Left colon (tissue), 2 donors: ENCODE data around the gene ANKRA2. TPM values are rescaled to one million over a fixed set of nuclear protein-coding genes. Genes with fewer than 3 reads are reported as not detected.
A peak's percentile ranks its signal among the peaks of the same experiment; 100 is the strongest.

ENCODE experiments used
- ATAC-seq: fragments of 200-7000 bp; cut with Tn5 transposase; one replicate; pipeline ENCODE4 v1.9.1; 2020; ENCODE audit warnings: mild to moderate bottlenecking, moderate library complexity
- DNase-seq, 2 donors: peaks; one replicate each; pipeline ENCODE4 v3.0.0-alpha.2; 2020
- intact Hi-C, 2 donors: fragments of 100-400 bp; cut with DNase I in 1 of 2; cut with micrococcal nuclease in 1 of 2; formaldehyde crosslinking; loops; one replicate each; pipeline versions ENCODE4 v1.11.2 to v1.14.0; 2022; cut with DNase I, micrococcal nuclease
- long read RNA-seq: library from polyadenylated mRNA; unstranded; transcript quantifications from one replicate; pipeline ENCODE4 v2.0.0, GENCODE V29; 2021
- total RNA-seq, 2 donors: library from RNA; stranded (reverse); fragmentation: NEBNext Ultra II Directional; extraction: Animal tissue kit (Norgen Biotek cat#: 25700); gene quantifications; one replicate each; pipeline ENCODE4 v1.2.1, GENCODE V29; 2021
- donor health status: DM: no; HTN: no; CAD: no.
- donor health status: DM: yes; HTN: yes; CAD: no.

Gene ANKRA2, protein sequence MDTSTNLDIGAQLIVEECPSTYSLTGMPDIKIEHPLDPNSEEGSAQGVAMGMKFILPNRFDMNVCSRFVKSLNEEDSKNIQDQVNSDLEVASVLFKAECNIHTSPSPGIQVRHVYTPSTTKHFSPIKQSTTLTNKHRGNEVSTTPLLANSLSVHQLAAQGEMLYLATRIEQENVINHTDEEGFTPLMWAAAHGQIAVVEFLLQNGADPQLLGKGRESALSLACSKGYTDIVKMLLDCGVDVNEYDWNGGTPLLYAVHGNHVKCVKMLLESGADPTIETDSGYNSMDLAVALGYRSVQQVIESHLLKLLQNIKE
- 10 to 100 TPM; 19.5 to 20.7 TPM for total RNA-seq
- long read RNA-seq, transcript ANKRA2-201 (9 exons, 2,063 nt): major isoform, 20 of 32 reads
- long read RNA-seq, partial matches to known transcripts: 1 of 32 reads
- long read RNA-seq, other reads (novel, unspliced or antisense): 8 of 32 reads

DNA sequence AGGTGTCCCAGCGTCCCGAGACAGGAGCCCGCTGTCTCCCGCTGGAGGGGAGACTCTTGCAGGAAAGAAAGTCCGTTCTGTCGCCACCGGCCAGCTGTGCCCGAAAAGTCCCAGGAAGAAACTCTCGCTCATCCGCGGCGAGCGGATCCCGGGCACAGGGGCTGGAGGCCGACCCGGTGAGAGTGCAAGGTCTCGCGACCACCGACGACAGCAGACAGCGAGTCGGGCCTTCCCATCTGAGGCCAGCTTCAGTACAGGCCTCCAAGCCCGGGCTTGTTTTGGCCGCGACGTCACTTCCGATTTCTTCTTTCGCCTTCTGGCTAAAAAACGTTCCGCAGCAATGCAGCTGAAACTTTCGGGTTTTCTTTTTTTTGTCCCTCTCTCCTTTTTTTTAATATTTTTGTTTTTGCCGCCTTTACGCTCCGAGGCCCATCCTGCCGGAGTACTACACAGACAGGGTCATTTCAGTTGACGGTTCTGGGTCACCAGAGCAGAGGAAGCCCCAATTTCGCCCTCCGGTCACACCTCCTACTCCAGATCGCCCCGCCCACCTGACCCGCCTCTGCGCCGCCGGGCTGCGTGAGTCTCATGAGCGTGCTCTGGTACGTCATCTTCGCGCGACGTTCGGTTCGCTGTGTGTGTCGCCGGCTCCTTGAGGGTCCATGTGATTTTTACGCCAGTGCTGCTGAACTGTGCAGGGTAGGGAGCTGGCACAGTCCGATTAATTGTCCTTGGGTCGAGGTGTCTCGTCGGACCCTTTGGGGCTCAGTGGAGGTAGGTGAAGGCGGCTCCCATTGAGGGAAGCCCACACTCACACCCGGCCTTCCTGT is at the start of gene ANKRA2, which contains the start of gene UTP15:
Gene ANKRA2, minus strand, starts transcription at position 501 of the 830 bp plus-strand sequence. CDS start 2,758 bp downstream, outside the sequence.
Gene UTP15, plus strand, starts transcription at position 605 of the 830 bp plus-strand sequence. CDS start 1,602 bp downstream, outside the sequence.
- intact Hi-C loops: no loop called here
- peak; percentile 99 to 100 for DNase-seq
- peak; percentile 97 for ATAC-seq

DNA sequence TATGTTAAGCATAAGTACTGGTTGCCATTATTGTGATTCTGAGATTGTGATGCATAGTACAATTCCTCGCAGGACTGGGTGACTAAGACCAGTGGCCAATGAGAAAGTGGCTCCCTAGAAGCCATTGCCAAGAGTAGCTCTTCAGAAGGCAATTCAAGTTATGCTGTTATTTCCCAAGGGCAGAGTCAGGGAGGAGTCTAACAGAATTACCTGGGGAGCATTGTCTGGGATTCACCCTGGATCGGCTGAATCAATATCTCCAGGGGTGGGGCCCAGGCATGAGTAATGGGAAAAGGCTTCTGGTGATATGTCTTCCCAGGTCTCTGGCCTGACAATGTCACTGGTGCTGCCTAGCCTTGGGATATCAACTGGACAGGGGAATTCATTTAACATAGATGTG is 49.6 kb upstream of the ANKRA2 start:
- intact Hi-C loops: no loop called here
- ATAC-seq: peak; percentile 76

DNA sequence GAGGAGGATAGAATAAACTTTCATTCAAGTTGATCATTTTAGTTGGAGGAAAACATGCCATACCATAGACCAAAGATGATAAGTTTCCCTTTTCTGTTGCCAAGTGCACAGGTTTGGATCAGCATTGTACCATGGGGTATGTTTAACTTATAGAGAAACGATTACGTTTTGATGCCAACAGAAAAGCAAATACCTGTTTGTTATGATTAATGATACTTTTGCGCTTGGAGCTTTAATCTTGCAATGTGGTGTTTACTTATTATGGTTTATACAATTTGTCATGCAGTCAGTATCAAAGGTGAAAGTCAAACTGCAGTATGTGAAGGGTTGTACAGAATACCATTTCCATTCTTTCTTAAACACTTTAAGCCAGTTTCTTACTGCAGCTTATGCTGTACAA is 47.4 kb upstream of the ANKRA2 start:
- intact Hi-C loops: no loop called here
- peak; percentile 47 for ATAC-seq
- DNase-seq: no peak

More for the DNA sequence above, 49.6 kb upstream of the ANKRA2 start:
- no peak for DNase-seq

DNA sequence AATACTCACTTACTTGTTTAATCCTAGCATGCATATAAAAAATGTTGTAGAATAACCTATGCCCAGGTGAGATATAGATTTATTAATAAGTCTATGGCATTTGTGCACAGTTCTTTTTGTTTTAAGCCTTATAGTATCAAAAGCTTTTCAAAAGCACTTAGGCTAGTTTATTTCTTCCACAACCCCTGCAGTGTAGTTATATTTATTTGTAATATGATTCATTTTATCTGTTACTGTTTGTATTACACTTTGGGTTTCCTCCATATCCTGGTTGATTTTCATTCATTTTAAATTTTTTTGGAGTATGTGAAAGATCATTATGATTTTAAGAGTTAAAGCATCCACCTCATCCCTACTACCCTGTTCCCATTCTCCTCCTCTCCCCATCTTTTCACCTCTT is 41.8 kb upstream of the ANKRA2 start:
- intact Hi-C loops: no loop called here
- ATAC-seq (no peak), DNase-seq (no peak)

DNA sequence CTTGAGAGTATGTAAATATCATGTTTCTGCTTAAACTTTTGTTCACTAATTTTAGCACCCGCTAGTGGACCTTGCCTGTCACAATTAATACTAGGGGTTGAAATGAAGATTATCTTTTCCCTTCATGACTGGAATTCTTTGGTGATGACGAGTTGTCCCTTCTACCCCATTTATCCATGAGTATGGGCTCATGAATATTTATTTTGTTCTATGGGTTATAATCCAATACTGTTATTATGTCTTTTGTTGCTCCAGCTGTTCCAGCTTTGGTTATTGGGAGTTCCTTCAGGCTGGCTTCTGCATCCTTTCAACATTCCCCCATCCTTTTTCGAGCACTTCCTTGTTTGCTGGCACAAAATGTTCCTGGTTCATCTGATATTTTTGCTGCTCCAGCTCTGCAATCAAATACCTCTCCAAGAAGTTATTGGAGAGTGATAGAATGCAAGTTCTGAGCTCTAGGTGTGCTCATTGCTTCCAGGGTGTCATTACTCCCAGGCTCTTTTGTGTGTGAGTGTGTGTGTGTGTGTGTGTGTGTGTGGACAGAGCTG is 40.8 kb upstream of the ANKRA2 start:
- intact Hi-C loops: no loop called here
- ATAC-seq: peak; percentile 18

DNA sequence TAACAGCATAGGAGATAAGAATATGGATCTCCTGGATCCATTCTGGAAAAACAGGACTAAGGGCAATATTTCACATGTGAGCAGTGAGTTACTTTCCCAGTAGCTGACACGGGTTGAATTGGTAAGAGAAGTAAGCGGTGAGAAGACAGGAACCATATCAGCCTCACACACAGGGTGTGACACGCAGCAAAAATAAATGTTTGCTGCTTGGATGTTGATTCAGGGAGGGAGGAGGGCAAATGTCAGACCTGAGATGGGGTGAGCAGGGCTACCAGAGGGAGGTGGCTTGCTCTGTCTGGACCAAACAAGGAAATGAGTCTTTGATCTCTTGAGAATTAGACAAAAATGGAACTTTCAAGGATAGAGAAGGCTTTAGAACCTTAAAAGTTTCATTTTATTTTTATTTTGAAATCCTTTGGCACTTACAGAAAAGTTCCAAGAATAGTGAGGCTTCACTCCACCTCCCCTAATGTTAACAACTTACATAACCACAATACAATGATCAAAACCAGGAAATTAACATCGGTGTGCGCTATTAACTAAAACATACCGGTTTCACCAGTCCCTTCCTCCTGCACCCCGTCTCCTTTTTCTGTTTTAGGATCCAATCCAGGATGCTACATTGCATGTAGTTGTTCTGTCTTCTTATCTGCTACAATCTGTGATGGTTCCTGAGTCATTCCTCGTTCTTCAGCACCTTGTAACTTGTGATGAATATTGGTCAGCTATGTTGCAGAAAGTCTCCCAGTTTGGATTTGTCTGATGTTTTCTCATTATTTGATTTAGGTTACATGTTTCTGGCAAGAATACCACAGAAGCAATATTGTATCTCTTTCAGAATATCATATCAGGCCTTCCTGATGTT is 40.0 kb upstream of the ANKRA2 start:
- ATAC-seq (peak; percentile 100), DNase-seq (peak; percentile 32 to 71)
- intact Hi-C loops: no loop called here

More for the DNA sequence above, 40.8 kb upstream of the ANKRA2 start:
- no peak for DNase-seq

DNA sequence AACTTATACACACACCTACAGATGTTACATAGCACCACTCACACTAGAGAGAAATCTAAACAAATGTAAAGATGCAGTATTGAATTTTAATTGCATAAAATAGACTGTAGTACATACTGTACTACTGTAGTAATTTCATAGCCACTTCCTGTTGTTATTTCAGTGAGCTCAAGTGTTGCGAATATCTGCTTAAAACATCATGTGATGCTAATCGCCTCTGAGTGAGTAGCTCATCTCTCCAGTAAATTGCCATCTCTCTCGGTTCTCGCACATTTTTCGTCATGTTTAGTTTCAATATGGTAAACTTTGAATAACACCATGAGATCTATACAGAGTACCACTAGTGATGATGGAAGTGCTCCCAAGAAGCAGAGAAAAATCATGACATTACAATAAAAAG is 38.6 kb upstream of the ANKRA2 start:
- ATAC-seq (no peak), DNase-seq (no peak)
- intact Hi-C loops: no loop called here

DNA sequence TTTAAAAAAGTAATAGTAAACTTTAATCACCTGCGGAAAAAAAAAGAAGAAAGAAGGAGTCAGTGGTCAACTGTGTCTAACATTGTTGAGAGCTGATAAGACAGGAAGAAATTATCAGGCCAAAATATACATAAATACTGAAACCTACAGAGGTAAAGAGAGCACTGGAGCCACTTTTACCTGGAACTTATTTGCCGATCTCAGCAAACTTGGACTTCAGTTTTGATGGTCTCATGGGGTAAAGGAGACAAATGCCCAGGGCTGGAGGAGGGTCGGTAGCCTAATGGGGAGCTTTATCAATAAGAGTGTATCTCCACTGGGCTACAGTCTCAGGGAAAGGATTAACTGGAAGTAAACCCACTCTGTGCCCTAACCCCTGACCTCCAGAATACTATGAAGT is 33.9 kb upstream of the ANKRA2 start:
- ATAC-seq: no peak
- no peak for DNase-seq
- intact Hi-C loops: no loop called here

DNA sequence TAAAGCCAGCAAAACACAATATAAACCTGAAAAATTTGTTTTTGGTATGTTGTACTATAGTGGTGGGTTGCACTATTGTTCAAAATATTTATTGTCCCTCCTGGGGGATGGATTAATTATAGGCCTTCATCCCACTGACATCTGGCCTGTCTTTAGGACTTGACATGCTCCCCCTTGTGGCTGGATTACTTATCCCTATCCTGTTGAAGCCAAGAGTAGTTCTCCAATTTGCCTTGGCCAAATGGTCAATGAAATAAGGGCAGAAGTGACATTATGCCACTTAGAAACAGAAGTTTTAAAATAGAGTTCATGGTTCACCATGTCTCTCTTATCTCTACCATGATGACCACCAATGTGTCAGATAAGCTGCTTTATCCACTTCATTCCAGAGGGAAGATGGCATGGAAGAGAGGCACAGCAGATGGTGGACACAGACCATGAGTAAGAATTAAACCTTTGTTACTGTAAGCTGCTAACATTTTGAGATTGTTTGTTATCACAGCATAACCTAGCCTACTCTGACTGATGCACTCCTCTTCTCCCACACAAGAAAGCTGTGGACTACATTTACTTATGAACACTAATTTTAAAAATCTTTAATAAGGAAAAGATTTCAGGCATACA is 31.4 kb upstream of the ANKRA2 start:
- intact Hi-C loops: no loop called here
- ATAC-seq: peak; percentile 53
- DNase-seq: peak in 1 of 2 donors; percentile 10

DNA sequence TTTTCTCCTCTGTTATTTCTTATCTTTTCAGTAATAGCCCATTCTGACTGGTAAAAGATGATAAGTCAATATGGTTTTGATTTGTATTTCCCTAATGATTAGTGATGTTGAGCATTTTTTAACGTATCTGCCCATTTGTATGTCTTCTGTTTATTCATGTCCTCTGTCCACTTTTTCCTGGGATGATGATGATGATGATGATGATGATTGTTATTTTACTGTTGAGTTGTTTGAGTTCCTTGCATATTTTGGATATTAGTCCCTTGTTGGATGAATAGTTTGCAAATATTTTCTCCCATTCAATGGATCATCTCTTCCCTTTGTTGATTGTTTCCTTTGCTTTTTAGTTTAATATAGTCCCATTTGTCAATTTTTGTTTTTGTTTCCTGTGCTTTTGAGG is 27.1 kb upstream of the ANKRA2 start:
- intact Hi-C loops: no loop called here
- no peak for DNase-seq
- ATAC-seq: no peak

DNA sequence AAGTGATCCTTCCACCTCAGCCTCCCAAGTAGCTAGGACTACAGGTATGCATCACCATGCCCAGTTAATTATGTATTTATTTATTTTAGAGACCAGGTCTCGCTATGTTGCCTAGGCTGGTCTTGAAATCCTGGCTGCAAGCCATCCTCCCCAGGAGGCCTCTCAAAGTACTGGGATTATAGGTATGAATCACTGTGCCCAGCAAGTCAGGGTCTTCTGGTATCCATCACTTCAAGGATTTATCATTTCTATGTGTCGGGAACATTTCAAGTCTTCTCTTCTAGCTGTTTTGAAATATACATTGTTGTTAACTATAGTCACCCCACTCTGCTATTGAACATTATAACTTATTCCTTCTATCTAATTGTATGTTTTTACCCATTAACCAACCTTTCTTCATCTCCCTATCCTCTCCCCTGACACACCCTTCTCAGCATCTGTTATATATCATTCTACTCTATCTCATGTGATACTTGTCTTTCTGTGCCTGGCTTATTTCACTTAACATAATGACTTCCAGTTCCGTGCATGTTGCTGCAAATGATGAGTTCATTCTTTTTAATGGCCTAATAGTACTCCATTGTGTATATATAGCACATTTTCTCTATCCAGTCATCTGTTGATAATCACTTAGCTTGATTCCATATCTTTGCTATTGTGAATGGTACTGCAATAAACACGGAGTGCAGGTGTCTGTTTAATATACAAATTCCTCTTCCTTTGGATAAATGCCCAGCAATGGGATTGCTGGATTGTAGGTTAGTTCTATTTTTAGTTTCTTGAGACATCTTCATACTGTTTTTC is 26.5 kb upstream of the ANKRA2 start:
- intact Hi-C loops: loop anchor here in 1 of 2 donors (2.0 kb wide), 1 partner anchor 201 kb away; no protein-coding TSS in a partner anchor
- DNase-seq (no peak), ATAC-seq (no peak)

DNA sequence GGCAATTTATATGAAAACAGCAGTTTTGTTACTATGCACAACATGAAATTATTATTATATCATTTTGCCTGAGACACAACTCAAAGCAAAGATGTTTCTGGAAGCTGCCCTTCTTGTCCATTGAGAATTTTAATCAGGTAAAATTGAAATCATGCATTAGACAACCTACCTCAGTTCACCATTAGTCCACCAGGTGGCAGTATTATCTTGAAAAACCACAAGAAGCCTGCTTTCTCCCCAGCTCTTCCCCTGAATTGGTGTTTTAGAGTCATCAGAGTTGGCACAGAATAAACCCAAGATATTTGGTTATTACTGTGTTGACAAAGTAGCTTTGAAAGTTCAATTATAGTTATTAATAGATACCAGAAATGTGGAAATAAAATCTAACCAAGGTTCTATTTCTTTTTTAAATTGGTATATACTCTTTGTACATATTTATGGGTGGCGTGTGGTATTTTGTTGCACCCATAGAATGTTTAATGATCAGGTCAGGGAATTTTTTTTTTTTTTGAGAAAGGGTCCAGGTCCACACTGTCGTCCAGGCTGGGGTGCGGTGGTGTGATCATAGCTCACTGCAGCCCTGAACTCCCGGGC is 25.8 kb upstream of the ANKRA2 start:
- ATAC-seq (peak; percentile 81), DNase-seq (no peak)
- intact Hi-C loops: loop anchor here in 1 of 2 donors (2.0 kb wide), 1 partner anchor 202 kb away; no protein-coding TSS in a partner anchor

DNA sequence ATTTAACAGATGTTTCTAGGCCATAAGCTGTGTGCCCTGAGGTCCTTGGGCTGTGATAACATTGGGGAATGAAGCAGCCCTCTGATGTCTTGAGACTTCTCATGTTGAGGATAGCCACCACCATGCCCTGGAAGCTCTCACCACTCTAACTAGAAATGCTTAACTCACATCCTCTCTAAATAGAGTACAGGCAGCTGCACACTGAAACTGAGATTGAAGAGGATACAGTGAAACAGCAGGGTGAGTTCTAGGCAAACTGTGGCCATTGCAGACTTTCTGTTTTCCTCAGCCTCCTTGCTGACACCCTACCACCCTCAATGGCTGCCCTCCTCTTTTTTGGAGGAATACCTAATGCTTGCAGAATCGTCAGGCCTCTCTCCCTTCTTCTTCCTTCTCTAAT is 22.5 kb upstream of the ANKRA2 start:
- intact Hi-C loops: no loop called here

DNA sequence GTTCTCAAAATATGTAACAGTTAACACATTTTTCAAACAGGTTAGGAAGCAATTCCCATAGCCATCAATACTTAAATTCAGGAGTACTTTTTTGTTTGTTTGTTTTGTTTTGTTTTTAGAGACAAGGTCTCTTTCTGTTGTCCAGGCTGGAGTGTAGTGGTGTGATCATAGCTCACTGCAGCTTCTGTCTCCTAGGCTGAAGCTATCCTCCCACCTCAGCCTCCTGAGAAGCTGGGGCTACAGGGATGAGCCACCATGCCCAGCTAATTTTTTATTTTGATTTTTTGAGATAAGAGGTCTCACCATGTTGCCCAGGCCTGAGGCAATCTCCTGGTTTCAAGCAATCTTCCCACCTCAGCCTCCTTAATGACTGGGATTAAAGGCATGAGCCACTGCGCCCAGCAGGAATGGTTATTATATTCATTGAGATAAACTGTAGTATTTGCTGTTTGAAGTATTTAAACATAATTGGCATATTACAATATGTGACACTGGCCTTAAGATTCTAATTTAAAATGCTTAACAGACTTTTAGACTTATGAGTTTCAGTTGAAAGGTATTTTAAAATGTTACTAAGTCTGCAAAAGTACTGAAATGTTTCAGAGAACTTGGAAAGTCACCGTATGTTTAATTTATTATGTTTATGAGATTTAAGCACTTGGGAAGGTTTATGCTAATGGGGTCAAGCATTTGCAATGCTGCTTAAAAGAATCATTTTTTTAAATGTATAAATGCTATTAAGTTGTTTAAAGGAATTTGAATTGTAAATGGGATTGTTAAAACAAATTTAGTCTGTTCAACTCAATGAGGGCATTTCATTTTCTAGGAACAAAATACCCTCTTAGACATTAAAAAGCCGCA is 17.1 kb upstream of the ANKRA2 start:
- no peak for ATAC-seq
- intact Hi-C loops: no loop called here
- DNase-seq: no peak

More for the DNA sequence above, 22.5 kb upstream of the ANKRA2 start:
- ATAC-seq (no peak), DNase-seq (no peak)

DNA sequence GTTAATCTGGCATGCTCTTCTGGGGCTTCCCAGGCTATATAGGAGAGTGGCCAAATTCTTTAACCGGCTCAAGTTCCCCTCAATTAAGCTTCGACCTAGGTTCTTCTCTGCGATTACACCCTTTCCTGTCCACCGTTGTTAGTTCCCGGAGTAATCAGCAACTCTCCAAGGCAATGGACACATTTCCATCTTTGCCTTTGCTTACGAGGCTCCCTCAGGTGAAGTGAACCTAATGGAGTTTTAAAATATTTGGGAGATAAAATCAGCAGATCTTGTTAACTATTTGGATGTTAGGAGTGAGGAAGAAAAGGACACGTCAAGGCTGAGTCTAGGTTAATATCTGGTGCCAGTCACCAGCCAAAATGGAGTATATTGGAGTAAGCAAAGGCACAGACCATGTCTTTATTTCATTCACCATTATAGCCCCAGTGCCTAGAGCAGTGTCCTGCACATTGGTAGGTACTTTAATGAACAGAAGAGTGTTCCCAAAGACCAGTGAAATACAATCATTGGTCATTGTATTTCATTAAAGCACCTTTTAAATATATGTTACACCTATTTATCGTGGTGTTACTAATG is 619 bp upstream of the ANKRA2 start:
- intact Hi-C loops: no loop called here
- DNase-seq: no peak
- ATAC-seq: peak; percentile 1
